ENCODE data around the gene LAIR1.
"Not testable (repeated sequence)": the region's sequence is repeated elsewhere in the genome, so short reads cannot be mapped to it uniquely, and the experiment has no call there.

The LAIR1 gene, protein sequence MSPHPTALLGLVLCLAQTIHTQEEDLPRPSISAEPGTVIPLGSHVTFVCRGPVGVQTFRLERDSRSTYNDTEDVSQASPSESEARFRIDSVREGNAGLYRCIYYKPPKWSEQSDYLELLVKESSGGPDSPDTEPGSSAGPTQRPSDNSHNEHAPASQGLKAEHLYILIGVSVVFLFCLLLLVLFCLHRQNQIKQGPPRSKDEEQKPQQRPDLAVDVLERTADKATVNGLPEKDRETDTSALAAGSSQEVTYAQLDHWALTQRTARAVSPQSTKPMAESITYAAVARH

DNA sequence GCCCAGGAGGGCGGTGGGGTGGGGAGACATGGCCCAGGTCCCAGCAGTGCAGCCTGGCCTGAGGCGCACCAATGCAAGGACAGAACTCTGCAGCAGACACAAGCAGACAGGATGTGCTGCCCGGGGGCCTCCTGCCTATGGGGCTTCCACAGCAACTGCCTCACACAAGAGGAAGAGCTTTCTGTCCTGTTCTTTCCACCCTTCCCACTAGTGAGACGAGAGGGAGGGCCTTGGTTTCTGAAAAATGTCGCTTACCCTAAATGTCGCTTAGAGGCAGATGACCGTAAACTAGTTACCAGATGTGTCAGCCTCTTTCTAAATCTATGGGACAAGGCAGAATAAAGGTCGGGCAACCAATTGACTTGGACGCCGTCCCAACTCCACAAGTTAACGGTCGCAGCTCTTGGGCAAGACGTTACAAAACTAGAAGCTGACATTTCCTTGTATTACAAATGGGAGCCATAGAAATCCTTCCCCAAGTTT, at the start of gene LAIR1:
Gene LAIR1 (minus strand): TSS at position 157 of the 483 bp plus-strand sequence. CDS start 127 bp downstream, at position 30.
- DNase-seq (ENCODE audit: low read depth in 2 of 2) = peak in 1 of 2 donors; percentile 34

DNA sequence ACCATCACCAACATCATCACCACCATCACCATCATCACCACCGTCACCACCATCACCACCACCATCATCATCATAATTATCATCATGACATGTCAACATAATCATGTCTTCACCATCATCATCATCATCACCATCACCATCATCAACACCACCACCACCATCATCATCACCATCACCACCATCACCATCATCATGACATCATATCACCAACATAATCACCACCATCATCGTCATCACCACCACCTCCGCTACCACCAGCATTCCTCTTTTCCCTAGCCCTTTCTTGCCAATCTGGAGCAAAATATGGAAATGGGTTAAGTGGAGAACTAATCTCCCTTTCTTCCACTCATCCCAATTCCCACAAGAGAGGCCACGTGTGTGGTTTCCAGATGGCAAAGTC, 49.4 kb upstream of the LAIR1 start:
- DNase-seq (ENCODE audit: low read depth in 2 of 2) = no peak

DNA sequence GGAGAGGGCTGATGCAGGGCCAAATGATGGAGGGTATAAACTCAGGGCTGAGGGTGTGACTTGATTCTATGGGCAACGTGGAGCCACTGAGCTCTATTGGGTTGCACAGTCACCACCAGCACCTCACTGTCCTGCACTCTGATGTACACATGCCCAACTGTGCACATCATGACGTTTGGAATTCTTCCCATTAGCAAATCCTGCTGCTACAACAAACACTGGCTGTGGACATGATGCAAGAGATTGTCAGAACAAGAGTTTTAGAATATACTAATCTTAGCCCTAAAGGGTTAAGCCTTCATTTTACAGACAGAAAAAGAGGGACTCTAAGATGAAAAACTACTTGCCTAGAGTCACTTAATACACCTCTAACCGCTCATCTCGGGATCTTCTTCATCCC, 48.1 kb upstream of the LAIR1 start:
- DNase-seq (ENCODE audit: low read depth in 2 of 2) = no peak

GRCh38 chr19:54411033-54411432, 46.3 kb upstream of the LAIR1 start:
- DNase-seq (ENCODE audit: low read depth in 2 of 2) = no peak

DNA sequence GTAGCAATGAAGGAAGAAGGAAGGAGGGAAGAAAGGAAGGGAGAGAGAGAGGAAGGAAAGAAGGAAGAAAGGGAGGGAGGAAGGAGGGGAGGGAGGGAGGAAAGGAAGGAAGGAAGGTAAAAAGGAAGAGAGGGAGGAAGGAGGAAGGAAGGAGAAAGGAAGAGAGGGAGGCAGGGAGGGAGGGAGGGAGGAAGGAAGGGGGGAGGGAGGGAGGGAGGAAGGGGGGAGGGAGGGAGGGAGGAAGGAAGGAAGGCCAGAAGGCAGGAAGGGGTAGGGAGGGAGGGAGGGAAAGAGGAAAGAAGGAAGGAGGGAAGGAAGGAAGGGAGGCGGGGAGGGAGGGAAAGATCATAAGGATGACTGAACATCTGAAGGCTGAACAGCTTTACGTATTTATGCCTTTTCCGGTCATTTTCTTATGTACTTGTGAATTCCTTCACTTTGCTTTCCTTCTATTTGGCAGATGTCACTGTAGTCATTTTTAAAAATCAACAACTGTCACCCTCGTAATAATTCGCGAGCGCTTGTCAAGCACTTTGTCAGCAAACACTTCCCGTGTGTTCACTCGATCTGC, 43.8 kb upstream of the LAIR1 start:
- no peak for DNase-seq (ENCODE audit: low read depth in 2 of 2)

DNA sequence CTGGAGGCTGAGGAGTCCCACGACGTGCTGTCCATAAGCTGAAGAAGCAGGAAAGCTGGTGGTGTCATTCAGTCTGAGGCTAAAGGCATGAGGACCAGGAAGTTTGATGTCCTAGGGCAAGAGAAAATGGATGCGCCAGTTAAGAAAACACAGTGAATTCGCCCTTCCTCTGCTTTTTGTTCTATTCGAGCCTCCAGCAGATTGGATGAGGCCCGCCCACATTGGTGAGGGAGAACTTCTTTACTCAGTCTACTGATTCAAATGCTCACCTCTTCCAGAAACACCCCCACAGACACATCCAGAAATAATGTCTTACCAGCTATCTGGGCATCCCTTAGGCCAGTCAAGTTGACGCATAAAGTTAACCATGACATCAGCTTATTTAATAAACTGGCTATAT, 43.0 kb upstream of the LAIR1 start:
- DNase-seq (ENCODE audit: low read depth in 2 of 2) = no peak

GRCh38 chr19:54405628-54406027, 40.9 kb upstream of the LAIR1 start:
- no peak for DNase-seq (ENCODE audit: low read depth in 2 of 2)

- no peak for DNase-seq (ENCODE audit: low read depth in 2 of 2)
Measured at GRCh38 chr19:54403054-54403453, 38.3 kb upstream of the LAIR1 start.

- no peak for DNase-seq (ENCODE audit: low read depth in 2 of 2)
Measured at GRCh38 chr19:54400913-54401312, 36.2 kb upstream of the LAIR1 start.

GRCh38 chr19:54399189-54399588, 34.5 kb upstream of the LAIR1 start:
- DNase-seq (ENCODE audit: low read depth in 2 of 2) = no peak

GRCh38 chr19:54395685-54396084, 31.0 kb upstream of the LAIR1 start:
- no peak for DNase-seq (ENCODE audit: low read depth in 2 of 2)

DNA sequence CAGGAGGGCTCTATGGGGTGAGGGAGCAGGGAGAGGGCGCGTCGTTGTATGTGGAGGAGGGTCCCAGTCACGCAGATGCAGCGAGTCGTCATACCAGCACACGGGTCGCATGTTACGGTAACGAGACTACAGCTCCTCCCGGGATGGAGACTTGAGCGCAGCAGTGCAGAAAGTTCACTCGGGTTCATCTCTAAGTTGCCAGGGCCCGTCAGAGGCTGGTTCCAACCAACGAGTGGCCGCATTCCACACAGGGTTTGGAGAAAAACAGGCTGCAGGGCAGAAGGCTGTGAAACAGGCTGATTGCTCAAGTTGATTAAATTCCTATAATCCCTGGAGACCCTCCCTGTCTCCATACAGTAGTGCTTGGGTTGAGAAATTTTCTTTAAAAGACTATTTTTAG, 28.6 kb upstream of the LAIR1 start:
- no peak for DNase-seq (ENCODE audit: low read depth in 2 of 2)

GRCh38 chr19:54392105-54392504, 27.4 kb upstream of the LAIR1 start:
- DNase-seq (ENCODE audit: low read depth in 2 of 2) = no peak

GRCh38 chr19:54391589-54392061, 26.9 kb upstream of the LAIR1 start:
- DNase-seq (ENCODE audit: low read depth in 2 of 2) = no peak

GRCh38 chr19:54390942-54391577, 26.3 kb upstream of the LAIR1 start:
- peak in 1 of 2 donors; percentile 51 for DNase-seq (ENCODE audit: low read depth in 2 of 2)

DNA sequence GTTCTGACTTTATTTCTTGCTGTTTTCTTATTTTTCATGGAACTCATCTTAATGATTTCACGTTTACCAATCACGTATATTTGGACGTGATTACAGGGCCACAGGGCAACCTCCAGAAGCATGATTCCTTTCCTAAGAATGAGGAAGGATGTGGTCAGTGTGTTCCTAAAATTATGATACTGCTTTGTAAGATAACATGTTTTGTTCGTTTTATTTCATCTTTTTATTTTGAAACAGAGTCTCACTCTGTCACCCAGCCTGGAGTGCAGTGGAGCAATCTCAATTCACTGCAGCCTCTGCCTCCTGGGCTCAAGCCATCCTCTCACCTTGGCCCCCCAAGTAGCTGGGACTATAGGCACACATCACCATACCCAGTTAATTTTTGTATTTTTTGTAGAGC, 24.8 kb upstream of the LAIR1 start:
- DNase-seq (ENCODE audit: low read depth in 2 of 2) = no peak

GRCh38 chr19:54388802-54389139, 24.0 kb upstream of the LAIR1 start:
- no peak for DNase-seq (ENCODE audit: low read depth in 2 of 2)

GRCh38 chr19:54387991-54388801, 23.5 kb upstream of the LAIR1 start:
- peak in 1 of 2 donors; percentile 24 for DNase-seq (ENCODE audit: low read depth in 2 of 2)

DNA sequence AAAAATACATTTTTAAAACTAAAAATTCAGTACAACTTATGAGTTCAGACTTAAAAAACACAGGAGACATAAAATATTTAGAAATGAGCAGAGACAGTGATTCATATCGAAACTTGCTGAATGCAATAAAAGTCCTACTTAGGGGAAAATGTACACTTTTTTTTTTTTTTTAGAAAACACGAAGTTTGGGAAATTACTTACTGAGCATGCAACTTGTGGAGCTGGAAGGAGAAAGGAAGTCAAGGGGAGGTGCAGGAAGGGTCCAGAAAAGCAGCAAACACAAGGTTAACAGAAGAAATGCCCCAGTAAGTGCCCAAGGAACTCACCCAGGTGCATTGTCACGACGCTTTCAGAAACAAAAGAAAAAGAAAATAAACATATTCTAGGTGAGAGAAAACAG, 18.6 kb upstream of the LAIR1 start:
- no peak for DNase-seq (ENCODE audit: low read depth in 2 of 2)

GRCh38 chr19:54382041-54382440, 17.3 kb upstream of the LAIR1 start:
- DNase-seq (ENCODE audit: low read depth in 2 of 2) = not testable (repeated sequence)

- DNase-seq (ENCODE audit: low read depth in 2 of 2) = no peak
Measured at GRCh38 chr19:54380897-54381296, 16.2 kb upstream of the LAIR1 start.

DNA sequence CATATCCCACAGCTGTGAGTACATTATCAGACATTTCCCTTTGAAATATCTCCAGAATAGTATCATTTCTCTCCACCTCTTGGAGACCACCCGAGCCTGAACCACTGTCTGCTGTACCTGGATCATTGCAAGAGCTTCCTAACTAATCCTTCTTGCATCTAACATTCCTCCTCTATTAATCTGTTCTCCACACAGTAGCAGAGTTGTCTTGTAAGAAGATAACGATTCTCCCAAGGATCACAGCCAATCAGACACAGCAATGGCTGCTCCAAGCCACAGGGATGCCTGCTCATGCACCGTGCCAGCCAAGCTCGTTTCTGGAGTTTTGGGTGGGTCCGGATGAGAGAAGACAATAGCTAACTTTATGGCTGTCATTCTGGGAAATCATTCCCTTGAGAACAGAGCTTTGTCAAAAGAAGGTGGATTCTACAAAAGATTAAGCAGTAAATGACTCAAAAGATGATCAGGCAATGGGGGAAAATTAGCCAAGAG, 14.5 kb upstream of the LAIR1 start:
- no peak for DNase-seq (ENCODE audit: low read depth in 2 of 2)
